NB4 (cell line): ENCODE measurements around the gene ADCY10.

Experiments
- CTCF ChIP-seq: IDR thresholded peaks from one replicate; pipeline ENCODE4 v1.5.1; 2012; ENCODE audit warnings: low read depth, low read length
- MYC ChIP-seq: IDR thresholded peaks from 2 replicates; pipeline ENCODE4 v1.6.1; 2011; ENCODE audit warnings: low read depth, low read length
- POLR2A ChIP-seq: IDR thresholded peaks from 2 replicates; pipeline ENCODE4 v1.6.1; 2011; ENCODE audit warnings: mild to moderate bottlenecking; ENCODE audit not compliant: insufficient read length; ENCODE audit errors: extremely low read depth

GRCh38 chr1:167762061-167762746 is 151.7 kb downstream of the ADCY10 start:
- TF ChIP-seq CTCF (no peak), POLR2A (no peak), MYC (no peak)
